Panc1 (cell line): ENCODE data around the gene SPSB1. TPM values are rescaled to one million over a fixed set of nuclear protein-coding genes. Genes with fewer than 3 reads are reported as not detected.
A peak's percentile ranks its signal among the peaks of the same experiment; 100 is the strongest.

ENCODE experiments used
- ATAC-seq: fragments of 200-7000 bp; cut with Tn5 transposase; 2 replicates; pipeline ENCODE4 v1.9.1; 2020; ENCODE audit warnings: mild to moderate bottlenecking, moderate library complexity
- BruUV-seq: library from RNA; stranded (reverse); fragments of 400-500 nt; replicated peaks from 2 replicates; lab custom pipeline; 2021; lab: Mats Ljungman, UMichigan
- CTCF ChIA-PET: fragments of 300-600 bp; sonication (Branson Sonifier 250); formaldehyde crosslinking; loops from one replicate; lab custom pipeline; 2022; ENCODE audit warnings: antibody characterized with exemption; lab: Charles Lee
- POLR2A ChIA-PET: fragments of 300-600 bp; sonication (Branson Sonifier 250); formaldehyde crosslinking; loops from one replicate; lab custom pipeline; 2022; ENCODE audit warnings: antibody characterized with exemption; lab: Charles Lee
- DNase-seq: peaks from one replicate; pipeline ENCODE4 v3.0.0-alpha.2; 2010; ENCODE audit warnings: low read depth, low spot score
- H3K27ac ChIP-seq: 2 replicates; pipeline ENCODE4 v1.5.1; 2011; ENCODE audit warnings: mild to moderate bottlenecking, low read length, inconsistent platforms
- H3K27me3 ChIP-seq: fragments of 200-500 bp; sonication (Bioruptor generic); 2 replicates; pipeline ENCODE4 v1.6.0; 2014; ENCODE audit warnings: low read length, inconsistent platforms; ENCODE audit not compliant: control insufficient read depth, insufficient read depth
- H3K36me3 ChIP-seq: fragments of 200-500 bp; sonication (Bioruptor generic); 2 replicates; pipeline ENCODE4 v1.5.1; 2014; ENCODE audit warnings: inconsistent platforms, mild to moderate bottlenecking, low read length, moderate library complexity; ENCODE audit not compliant: control insufficient read depth, insufficient read depth
- H3K4me1 ChIP-seq: 2 replicates; pipeline ENCODE4 v1.5.1; 2011; ENCODE audit warnings: inconsistent platforms, mild to moderate bottlenecking, low read length, moderate library complexity; ENCODE audit not compliant: control insufficient read depth, insufficient read depth
- H3K4me3 ChIP-seq, 2 experiments: 2 replicates each; pipeline ENCODE4 v1.5.1; 2011 to 2012; ENCODE audit warnings: low read depth in 2 of 2, low read length in 2 of 2, mild to moderate bottlenecking in 2 of 2, inconsistent platforms in 1 of 2, moderate library complexity in 1 of 2
- H3K9me3 ChIP-seq: fragments of 200-500 bp; sonication (Bioruptor generic); 2 replicates; pipeline ENCODE4 v1.5.1; 2014; ENCODE audit warnings: low read depth, mild to moderate bottlenecking, inconsistent platforms, low read length, moderate library complexity; ENCODE audit not compliant: control insufficient read depth, insufficient read depth
- CTCF ChIP-seq: fragments of 450-650 bp; IDR thresholded peaks from 2 replicates; pipeline ENCODE4 v1.5.1; 2017; ENCODE audit warnings: mild to moderate bottlenecking
- POLR2AphosphoS5 ChIP-seq: IDR thresholded peaks from 2 replicates; pipeline ENCODE4 v1.6.1; 2012; ENCODE audit warnings: mild to moderate bottlenecking, low read depth, low read length, moderate library complexity
- REST ChIP-seq, 2 experiments: IDR thresholded peaks; 2 replicates each; pipeline ENCODE4 v1.6.1; 2011 to 2012; ENCODE audit warnings: low read depth in 2 of 2, control low read depth in 1 of 2, low read length in 1 of 2, mild to moderate bottlenecking in 1 of 2, moderate library complexity in 1 of 2; ENCODE audit not compliant: insufficient read depth in 1 of 2
- SIN3A ChIP-seq: IDR thresholded peaks from 2 replicates; pipeline ENCODE4 v1.6.1; 2012; ENCODE audit warnings: low read depth, mild to moderate bottlenecking, low read length, moderate library complexity, borderline replicate concordance; ENCODE audit not compliant: insufficient read depth
- TCF7L2 ChIP-seq: IDR thresholded peaks from 2 replicates; pipeline ENCODE4 v1.6.1; 2011; ENCODE audit warnings: mild to moderate bottlenecking, low read depth, low read length, inconsistent platforms
- in situ Hi-C: cut with HindIII; loops from 2 replicates; pipeline ENCODE4 v1.10.0; 2016; ENCODE audit warnings: low sequenced_read_pairs, low pct_unique_long_range_greater_than_20kb
- intact Hi-C: fragments of 100-400 bp; cut with micrococcal nuclease; formaldehyde crosslinking; loops from one replicate; pipeline ENCODE4 v1.10.0; 2022; ENCODE audit not compliant: unreplicated experiment
- total RNA-seq: library from RNA; stranded (reverse); gene quantifications from one replicate; pipeline ENCODE4 v1.2.1, GENCODE V29; 2021; ENCODE audit not compliant: unreplicated experiment

The SPSB1 gene
- total RNA-seq, 1 experiment from 2014 or later, result 73.7 TPM

- in situ Hi-C loops, result no loop called here
- Histone ChIP-seq H3K4me3 (no peak overlapping the region), H3K27ac (peak overlapping the region; percentile 84), H3K4me1 (peaks cover 95% of the 10 kb centered on the region), H3K9me3 (no peaks in the 10 kb centered on the region), H3K36me3 (no peaks in the 10 kb centered on the region), H3K27me3 (no peaks in the 10 kb centered on the region)
- intact Hi-C loops, result no loop called here
- TF ChIP-seq CTCF (no peak), SIN3A (no peak), TCF7L2 (no peak), POLR2AphosphoS5 (no peak), REST (IDR thresholded peaks at IDR 0.05; ENCODE audit: insufficient read depth in 1 of 2, low read depth in 2 of 2, low read length in 1 of 2) (no peak)
- DNase-seq (no peak), ATAC-seq (no peak)
- ChIA-PET POLR2A (interaction anchor here (0.6 kb wide), 1 partner anchor 14 kb away, joined by 3 read pairs; no protein-coding TSS in a partner anchor), CTCF (interaction anchor here (0.6 to 0.9 kb wide), 3 partner anchors 46 to 57 kb away, joined by 4 to 6 read pairs (median 4); no protein-coding TSS in a partner anchor)
- no TSS peak for BruUV-seq
Observed at GRCh38 chr1:9320520-9321479, 28.1 kb downstream of the SPSB1 start.

GRCh38 chr1:9321480-9321849 is 28.8 kb downstream of the SPSB1 start:
- Histone ChIP-seq H3K9me3 (no peaks in the 10 kb centered on the region), H3K4me1 (peaks cover 95% of the 10 kb centered on the region), H3K27ac (peak overlapping the region; percentile 84), H3K4me3 (no peak overlapping the region), H3K36me3 (no peaks in the 10 kb centered on the region), H3K27me3 (no peaks in the 10 kb centered on the region)
- ATAC-seq, result peak; percentile 28; the same call in 1 of the 2 replicates
- in situ Hi-C loops, result no loop called here
- no peak for DNase-seq
- ChIA-PET POLR2A (interaction anchor here (0.6 kb wide), 1 partner anchor 14 kb away, joined by 3 read pairs; no protein-coding TSS in a partner anchor), CTCF (interaction anchor here (0.6 to 0.9 kb wide), 3 partner anchors 45 to 58 kb away, joined by 4 to 6 read pairs (median 4); no protein-coding TSS in a partner anchor)
- intact Hi-C loops, result no loop called here
- no peak for TF ChIP-seq POLR2AphosphoS5
- TF ChIP-seq CTCF, result no peak
- no peak for TF ChIP-seq REST (IDR thresholded peaks at IDR 0.05; ENCODE audit: insufficient read depth in 1 of 2, low read depth in 2 of 2, low read length in 1 of 2)
- no peak for TF ChIP-seq TCF7L2
- TF ChIP-seq SIN3A, result no peak
- no TSS peak for BruUV-seq
